Activated CD4-positive, alpha-beta T cell treated with anti-CD3 and anti-CD28 coated beads, Interleukin-10, Interleukin-2, amounts not matched to agents 100 ng/mL and 50 ng/mL, durations not matched to agents 16 hours and 8 hours (primary cell): ENCODE measurements around the gene NFKBIL1.

Experiments used
- DNase-seq: peaks from one replicate; pipeline ENCODE4 v3.0.0-alpha.2; 2020

NFKBIL1 gene

DNA sequence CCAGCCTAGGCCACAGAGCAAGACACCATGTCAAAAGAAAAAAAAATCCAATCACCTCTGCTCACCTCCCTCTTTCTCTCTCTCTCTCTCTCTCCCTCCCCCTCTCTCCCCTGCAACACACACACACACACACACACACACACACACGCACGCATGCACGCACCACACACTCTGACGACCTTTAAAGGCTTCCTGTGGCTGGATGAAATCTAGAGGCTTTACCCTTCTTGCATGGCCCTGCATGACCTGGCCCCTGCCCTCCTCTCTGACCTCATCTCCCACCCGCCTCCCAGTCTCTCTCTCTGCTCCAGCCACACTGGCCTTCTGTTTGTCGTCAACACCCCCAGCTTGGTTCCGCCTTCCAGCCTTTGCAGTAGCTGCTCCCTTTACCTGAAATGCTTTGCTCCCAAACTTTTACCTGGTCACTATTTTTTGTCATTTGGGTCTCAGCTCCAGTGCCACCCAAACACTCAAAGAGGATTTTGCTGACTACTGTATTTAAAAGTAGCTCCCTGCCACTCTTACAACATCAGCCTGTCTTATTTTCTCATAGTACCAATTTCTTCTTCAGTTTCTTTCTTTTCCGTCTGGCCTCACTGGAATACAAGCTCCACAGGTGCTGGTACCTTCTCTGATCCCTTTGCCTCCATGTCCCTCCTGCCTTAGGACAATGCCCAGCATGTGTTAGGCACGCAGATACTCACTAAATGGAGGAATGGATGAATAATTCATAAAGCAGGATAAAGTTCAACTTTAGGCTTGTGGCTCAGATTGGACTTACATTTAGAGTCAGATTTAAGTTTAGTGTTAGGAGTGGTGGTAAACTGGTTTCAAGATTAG is 20.3 kb downstream of the NFKBIL1 start:
- peak; percentile 47 for DNase-seq

DNA sequence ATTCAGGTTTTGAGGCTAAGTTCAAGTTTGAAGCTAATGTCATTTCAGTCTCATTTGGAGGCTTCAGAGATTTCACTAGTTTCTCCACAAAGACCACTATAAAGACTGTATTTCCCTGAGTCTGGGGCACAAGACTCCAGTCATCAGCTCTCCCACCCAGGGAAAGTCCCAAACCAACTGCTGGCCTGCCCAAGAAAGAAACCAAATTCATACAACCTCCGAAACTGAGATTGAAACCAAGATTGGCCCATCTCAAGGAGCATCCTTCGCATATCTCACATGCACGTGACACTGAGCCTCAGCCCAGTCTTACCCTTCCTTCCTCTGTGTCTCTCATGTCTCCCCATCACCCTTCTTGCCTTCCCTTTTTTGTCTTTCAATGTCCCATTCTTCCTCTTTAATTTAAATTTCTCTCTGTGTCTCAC is 21.1 kb downstream of the NFKBIL1 start:
- peak; percentile 96 for DNase-seq

DNA sequence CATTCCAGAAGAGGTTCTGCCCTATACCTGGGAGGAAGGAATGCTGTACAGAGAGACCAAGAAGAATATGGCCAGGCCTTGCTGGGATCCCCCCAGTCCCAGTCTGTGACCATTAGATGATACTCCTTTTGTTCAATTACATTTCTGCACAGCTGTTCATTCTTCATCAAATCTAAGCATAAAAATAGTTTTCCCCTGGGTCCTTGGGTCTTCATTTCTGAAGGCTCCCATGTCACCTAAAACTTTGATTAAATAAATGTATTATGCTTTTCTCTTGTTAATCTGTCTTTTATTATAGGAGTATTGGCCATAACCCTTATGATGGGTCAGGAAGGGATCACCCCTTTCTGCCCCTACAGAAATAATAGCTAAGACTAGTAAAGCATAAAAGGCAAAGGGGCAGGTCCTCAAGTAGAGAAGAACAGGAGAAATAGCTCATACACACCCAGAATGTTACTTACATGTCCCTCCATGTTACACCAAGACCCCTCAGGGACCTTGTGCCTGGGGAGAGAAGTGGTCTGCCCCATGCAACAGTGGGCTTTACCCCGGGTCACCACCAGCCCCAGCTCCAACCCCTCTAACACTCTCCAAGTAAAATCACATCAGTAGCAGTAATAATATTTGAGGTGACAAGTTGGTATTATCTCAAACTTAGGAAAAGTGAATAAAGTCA is 22.6 kb downstream of the NFKBIL1 start:
- DNase-seq, result no peak

DNA sequence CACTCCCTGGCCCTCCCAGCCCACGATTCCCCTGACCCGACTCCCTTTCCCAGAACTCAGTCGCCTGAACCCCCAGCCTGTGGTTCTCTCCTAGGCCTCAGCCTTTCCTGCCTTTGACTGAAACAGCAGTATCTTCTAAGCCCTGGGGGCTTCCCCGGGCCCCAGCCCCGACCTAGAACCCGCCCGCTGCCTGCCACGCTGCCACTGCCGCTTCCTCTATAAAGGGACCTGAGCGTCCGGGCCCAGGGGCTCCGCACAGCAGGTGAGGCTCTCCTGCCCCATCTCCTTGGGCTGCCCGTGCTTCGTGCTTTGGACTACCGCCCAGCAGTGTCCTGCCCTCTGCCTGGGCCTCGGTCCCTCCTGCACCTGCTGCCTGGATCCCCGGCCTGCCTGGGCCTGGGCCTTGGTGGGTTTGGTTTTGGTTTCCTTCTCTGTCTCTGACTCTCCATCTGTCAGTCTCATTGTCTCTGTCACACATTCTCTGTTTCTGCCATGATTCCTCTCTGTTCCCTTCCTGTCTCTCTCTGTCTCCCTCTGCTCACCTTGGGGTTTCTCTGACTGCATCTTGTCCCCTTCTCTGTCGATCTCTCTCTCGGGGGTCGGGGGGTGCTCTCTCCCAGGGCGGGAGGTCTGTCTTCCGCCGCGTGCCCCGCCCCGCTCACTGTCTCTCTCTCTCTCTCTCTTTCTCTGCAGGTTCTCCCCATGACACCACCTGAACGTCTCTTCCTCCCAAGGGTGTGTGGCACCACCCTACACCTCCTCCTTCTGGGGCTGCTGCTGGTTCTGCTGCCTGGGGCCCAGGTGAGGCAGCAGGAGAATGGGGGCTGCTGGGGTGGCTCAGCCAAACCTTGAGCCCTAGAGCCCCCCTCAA is 24.9 kb downstream of the NFKBIL1 start, which contains the start of gene LTA:
Gene LTA, plus strand, starts transcription at position 249 of the 871 bp plus-strand sequence. Its CDS starts 454 bp downstream, at position 703.
- DNase-seq, result peak; percentile 88

DNA sequence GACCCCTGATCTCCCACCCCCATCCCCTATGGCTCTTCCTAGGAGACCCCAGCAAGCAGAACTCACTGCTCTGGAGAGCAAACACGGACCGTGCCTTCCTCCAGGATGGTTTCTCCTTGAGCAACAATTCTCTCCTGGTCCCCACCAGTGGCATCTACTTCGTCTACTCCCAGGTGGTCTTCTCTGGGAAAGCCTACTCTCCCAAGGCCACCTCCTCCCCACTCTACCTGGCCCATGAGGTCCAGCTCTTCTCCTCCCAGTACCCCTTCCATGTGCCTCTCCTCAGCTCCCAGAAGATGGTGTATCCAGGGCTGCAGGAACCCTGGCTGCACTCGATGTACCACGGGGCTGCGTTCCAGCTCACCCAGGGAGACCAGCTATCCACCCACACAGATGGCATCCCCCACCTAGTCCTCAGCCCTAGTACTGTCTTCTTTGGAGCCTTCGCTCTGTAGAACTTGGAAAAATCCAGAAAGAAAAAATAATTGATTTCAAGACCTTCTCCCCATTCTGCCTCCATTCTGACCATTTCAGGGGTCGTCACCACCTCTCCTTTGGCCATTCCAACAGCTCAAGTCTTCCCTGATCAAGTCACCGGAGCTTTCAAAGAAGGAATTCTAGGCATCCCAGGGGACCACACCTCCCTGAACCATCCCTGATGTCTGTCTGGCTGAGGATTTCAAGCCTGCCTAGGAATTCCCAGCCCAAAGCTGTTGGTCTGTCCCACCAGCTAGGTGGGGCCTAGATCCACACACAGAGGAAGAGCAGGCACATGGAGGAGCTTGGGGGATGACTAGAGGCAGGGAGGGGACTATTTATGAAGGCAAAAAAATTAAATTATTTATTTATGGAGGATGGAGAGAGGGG is 26.1 kb downstream of the NFKBIL1 start:
- no peak for DNase-seq

DNA sequence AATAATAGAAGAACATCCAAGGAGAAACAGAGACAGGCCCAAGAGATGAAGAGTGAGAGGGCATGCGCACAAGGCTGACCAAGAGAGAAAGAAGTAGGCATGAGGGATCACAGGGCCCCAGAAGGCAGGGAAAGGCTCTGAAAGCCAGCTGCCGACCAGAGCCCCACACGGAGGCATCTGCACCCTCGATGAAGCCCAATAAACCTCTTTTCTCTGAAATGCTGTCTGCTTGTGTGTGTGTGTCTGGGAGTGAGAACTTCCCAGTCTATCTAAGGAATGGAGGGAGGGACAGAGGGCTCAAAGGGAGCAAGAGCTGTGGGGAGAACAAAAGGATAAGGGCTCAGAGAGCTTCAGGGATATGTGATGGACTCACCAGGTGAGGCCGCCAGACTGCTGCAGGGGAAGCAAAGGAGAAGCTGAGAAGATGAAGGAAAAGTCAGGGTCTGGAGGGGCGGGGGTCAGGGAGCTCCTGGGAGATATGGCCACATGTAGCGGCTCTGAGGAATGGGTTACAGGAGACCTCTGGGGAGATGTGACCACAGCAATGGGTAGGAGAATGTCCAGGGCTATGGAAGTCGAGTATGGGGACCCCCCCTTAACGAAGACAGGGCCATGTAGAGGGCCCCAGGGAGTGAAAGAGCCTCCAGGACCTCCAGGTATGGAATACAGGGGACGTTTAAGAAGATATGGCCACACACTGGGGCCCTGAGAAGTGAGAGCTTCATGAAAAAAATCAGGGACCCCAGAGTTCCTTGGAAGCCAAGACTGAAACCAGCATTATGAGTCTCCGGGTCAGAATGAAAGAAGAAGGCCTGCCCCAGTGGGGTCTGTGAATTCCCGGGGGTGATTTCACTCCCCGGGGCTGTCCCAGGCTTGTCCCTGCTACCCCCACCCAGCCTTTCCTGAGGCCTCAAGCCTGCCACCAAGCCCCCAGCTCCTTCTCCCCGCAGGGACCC is 27.0 kb downstream of the NFKBIL1 start:
- peak; percentile 65 for DNase-seq

DNA sequence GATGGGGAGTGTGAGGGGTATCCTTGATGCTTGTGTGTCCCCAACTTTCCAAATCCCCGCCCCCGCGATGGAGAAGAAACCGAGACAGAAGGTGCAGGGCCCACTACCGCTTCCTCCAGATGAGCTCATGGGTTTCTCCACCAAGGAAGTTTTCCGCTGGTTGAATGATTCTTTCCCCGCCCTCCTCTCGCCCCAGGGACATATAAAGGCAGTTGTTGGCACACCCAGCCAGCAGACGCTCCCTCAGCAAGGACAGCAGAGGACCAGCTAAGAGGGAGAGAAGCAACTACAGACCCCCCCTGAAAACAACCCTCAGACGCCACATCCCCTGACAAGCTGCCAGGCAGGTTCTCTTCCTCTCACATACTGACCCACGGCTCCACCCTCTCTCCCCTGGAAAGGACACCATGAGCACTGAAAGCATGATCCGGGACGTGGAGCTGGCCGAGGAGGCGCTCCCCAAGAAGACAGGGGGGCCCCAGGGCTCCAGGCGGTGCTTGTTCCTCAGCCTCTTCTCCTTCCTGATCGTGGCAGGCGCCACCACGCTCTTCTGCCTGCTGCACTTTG is 28.0 kb downstream of the NFKBIL1 start, which contains the start of gene TNF:
Gene TNF, plus strand, starts transcription at position 231 of the 567 bp plus-strand sequence. Its CDS starts 177 bp downstream, at position 408.
- DNase-seq, result peak; percentile 96

DNA sequence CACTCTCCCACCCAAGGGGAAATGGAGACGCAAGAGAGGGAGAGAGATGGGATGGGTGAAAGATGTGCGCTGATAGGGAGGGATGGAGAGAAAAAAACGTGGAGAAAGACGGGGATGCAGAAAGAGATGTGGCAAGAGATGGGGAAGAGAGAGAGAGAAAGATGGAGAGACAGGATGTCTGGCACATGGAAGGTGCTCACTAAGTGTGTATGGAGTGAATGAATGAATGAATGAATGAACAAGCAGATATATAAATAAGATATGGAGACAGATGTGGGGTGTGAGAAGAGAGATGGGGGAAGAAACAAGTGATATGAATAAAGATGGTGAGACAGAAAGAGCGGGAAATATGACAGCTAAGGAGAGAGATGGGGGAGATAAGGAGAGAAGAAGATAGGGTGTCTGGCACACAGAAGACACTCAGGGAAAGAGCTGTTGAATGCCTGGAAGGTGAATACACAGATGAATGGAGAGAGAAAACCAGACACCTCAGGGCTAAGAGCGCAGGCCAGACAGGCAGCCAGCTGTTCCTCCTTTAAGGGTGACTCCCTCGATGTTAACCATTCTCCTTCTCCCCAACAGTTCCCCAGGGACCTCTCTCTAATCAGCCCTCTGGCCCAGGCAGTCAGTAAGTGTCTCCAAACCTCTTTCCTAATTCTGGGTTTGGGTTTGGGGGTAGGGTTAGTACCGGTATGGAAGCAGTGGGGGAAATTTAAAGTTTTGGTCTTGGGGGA is 28.7 kb downstream of the NFKBIL1 start:
- peak; percentile 36 for DNase-seq

DNA sequence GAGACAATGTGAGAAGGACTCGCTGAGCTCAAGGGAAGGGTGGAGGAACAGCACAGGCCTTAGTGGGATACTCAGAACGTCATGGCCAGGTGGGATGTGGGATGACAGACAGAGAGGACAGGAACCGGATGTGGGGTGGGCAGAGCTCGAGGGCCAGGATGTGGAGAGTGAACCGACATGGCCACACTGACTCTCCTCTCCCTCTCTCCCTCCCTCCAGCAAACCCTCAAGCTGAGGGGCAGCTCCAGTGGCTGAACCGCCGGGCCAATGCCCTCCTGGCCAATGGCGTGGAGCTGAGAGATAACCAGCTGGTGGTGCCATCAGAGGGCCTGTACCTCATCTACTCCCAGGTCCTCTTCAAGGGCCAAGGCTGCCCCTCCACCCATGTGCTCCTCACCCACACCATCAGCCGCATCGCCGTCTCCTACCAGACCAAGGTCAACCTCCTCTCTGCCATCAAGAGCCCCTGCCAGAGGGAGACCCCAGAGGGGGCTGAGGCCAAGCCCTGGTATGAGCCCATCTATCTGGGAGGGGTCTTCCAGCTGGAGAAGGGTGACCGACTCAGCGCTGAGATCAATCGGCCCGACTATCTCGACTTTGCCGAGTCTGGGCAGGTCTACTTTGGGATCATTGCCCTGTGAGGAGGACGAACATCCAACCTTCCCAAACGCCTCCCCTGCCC is 29.6 kb downstream of the NFKBIL1 start:
- DNase-seq, result peak; percentile 84

DNA sequence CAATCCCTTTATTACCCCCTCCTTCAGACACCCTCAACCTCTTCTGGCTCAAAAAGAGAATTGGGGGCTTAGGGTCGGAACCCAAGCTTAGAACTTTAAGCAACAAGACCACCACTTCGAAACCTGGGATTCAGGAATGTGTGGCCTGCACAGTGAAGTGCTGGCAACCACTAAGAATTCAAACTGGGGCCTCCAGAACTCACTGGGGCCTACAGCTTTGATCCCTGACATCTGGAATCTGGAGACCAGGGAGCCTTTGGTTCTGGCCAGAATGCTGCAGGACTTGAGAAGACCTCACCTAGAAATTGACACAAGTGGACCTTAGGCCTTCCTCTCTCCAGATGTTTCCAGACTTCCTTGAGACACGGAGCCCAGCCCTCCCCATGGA is 30.2 kb downstream of the NFKBIL1 start:
- DNase-seq, result no peak

DNA sequence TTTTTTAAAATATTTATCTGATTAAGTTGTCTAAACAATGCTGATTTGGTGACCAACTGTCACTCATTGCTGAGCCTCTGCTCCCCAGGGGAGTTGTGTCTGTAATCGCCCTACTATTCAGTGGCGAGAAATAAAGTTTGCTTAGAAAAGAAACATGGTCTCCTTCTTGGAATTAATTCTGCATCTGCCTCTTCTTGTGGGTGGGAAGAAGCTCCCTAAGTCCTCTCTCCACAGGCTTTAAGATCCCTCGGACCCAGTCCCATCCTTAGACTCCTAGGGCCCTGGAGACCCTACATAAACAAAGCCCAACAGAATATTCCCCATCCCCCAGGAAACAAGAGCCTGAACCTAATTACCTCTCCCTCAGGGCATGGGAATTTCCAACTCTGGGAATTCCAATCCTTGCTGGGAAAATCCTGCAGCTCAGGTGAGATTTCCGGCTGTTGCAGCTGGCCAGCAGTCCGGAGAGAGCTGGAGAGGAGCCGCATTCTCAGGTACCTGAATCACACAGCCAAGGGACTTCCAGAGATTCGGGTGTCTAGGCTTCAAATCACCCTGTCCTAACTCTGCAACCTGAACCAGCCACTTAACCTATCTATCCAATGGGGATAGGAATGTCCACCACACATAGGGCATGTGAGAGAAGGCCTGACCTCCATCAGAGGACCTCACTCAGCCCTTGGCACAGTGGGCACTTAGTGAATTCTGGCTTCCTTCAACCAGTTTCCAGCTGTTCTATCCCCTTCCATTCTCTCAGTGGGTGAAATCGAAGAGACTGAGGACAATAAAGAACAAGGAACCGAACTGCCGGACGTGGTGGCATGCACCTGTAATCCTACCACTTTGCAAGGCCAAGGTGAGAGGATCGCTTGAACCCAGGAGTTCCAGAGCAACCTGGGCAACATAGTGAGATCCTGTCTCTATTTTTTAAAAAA is 31.0 kb downstream of the NFKBIL1 start:
- DNase-seq, result peak; percentile 41

DNA sequence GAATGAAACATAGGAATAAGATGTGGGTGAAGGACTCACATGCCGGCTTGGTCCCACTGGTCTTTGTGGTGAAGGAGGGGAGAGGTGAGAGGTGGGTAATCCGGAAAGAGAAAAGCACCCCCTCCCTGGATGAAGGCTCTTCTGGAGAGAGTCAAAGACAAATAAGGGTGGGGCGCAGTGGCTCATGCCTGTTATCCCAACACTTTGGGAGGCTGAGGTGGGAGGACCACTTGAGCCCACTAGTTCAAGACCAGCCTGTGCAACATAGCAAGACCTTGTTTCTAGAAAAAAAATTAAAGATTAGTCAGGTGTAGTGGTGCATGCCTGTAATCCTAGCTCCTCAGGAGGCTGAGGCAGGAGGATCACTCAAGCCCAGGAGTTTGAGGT is 31.7 kb downstream of the NFKBIL1 start:
- DNase-seq, result no peak

DNA sequence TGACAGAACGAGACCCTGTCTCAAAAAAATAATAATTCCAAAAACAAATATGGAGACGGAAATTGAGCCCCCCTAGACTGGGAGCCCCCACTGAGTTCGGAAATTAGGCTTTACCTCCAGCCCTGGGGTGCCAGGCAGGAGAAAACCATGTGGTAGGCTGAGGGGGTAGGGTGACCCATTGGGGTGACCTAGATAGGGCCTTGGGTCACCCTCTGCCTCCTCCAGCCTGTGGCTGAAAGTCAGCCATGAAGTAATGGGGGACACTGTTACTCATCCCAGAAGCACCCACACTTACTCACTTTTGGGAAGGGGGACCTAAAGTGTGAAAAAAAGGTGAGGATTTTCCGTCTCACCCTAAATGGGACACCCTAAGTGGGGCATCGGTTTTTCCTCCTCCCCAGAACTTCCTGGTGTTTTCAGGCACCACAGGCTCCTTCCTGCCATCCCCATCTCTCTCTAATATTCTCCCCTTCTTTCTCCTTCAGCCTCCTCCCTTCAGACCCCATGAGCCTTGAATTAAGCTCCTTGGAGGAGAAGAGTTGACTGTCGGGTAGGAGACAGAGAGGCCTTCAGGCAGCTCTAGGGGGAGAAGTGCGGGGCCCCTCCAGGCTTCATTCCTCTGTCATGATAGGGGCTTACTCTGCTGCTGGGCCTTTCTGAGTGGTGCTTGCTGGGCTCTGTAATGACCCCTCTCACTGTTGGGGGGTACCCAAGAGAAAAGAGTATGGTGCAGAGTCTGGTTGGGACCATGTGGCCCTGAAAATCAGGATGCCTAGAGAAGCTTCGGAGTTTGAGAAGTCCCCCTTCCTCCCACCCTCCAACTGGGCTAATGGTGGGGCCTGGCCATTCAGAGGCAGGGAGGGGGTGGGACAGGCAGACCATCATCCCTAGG is 32.4 kb downstream of the NFKBIL1 start:
- DNase-seq, result peak; percentile 61

DNA sequence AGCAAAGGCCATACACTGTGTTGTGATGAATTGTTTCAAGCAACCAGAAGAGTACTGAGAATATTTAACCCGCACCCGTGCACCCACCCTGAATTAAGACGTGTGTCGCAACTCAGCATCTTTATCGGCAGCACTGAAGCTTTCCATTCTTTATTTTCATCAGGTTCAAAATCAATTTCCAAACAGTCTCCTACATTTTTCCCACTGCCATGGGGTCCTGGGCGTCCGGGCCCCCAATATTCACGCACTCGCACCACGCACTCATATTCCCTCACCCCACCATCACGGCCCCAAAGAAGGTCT is 33.0 kb downstream of the NFKBIL1 start:
- DNase-seq, result no peak

DNA sequence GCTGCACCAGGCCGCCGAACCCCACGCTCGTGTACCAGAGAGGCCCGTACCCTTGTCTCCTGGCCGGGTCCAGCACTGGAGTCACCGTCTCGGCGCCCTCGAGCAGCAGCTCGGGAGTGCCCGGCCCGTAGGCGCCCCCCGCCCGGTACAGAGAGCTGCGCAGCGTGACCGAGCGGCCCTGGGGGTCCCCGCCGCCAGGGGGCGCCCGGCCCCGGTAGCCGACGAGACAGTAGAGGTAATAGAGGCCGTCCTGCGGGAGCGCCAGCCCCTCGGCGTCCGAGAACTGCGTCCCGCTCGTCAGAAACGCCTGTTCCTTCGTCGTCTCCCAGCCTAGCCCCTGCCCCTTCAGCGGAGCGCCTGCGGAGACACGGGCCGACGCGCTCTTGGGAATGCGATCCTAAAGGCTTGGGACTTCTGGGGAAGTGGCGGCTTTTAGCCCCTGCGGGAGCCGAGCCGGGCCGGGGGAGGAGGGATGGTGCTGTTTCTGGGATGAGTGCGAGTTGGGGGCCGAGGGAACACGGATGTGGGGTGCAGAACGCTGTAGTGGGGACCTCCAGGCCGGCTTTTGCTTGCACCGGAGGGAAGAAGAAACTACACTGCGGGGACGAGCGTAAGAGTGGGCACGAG is 33.5 kb downstream of the NFKBIL1 start:
- peak; percentile 94 for DNase-seq

DNA sequence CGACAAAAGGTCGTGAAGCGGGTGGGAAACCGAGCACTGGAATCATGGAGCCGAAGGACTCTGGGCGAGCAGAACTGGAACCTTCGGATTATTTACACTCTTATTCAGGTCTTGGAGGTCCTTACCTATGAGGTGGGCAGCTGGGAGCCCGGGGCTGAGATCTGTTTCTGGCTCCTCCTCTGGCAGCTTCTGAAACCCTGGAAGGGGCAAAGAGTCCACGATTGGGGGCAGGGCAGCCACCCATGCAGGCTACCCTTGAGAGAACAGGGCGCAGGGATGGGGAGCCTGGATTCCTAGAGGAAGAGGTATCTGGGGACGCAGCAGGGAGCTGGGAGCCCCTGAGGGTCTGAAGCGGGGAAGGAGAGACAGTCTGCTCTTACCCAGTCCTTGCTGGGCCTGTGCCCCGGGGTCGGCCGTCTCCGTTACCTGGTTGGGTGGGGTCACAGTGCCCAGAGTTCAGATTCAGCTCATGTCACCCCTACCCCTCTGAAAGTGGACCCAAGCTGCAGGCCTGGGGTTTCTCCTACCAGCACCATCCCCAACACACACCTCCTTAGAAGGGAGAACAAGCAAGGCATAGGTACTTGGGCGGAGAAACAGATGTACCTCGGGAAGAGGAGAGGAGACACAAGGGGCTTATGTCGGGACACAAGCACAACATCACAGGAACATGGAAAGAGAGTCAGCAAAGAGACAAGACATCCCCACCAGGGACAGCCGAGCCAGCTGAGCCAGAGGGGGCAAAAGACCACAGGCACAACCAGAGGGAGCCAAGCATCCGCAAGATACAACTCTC is 34.2 kb downstream of the NFKBIL1 start:
- peak; percentile 42 for DNase-seq
